Right atrium auricular region (tissue), 2 donors: ENCODE measurements around the gene NRG2. TPM values are rescaled to one million over a fixed set of nuclear protein-coding genes. Genes with fewer than 3 reads are reported as not detected.

ENCODE experiments used
- DNase-seq: peaks from one replicate; pipeline ENCODE4 v3.0.0-alpha.2; 2019; ENCODE audit warnings: low spot score
- H3K27ac ChIP-seq, 2 donors: fragments of 200-600 bp; sonication (generic); 1 replicate in 1 of 2; 2 replicates in 1 of 2; pipeline ENCODE4 v1.5.1; 2016 to 2019
- H3K27me3 ChIP-seq, 2 donors: fragments of 200-600 bp; sonication (generic); one replicate each; pipeline versions ENCODE4 v1.5.1 to v1.6.0; 2017 to 2019
- H3K36me3 ChIP-seq: fragments of 200-600 bp; sonication (generic); one replicate; pipeline ENCODE4 v1.5.1; 2016
- H3K4me1 ChIP-seq, 2 donors: fragments of 200-600 bp; sonication (generic); one replicate each; pipeline versions ENCODE4 v1.5.1 to v1.6.0; 2017 to 2019
- H3K4me3 ChIP-seq, 2 donors: fragments of 200-600 bp; sonication (generic); 1 replicate in 1 of 2; 2 replicates in 1 of 2; pipeline ENCODE4 v1.5.1; 2017 to 2019; ENCODE audit warnings: mild to moderate bottlenecking in 1 of 2, moderate library complexity in 1 of 2
- H3K9me3 ChIP-seq, 2 donors: fragments of 200-600 bp; sonication (generic); one replicate each; pipeline ENCODE4 v1.5.1; 2019
- CTCF ChIP-seq, 2 donors: fragments of 200-600 bp; sonication (generic); IDR thresholded peaks; one replicate each; pipeline ENCODE4 v1.5.1; 2019; ENCODE audit warnings: antibody characterized with exemption in 2 of 2
- total RNA-seq, 2 donors: library from RNA; depleted of rRNA; stranded (reverse); fragments of >200 nt; gene quantifications; one replicate each; pipeline ENCODE4 v1.1.0, GENCODE V29; 2016

The NRG2 gene
- total RNA-seq, 2 donors from 2014 or later = 1.8 to 1.9 TPM

GRCh38 chr5:140023611-140024191 is 19.4 kb downstream of the NRG2 start:
- no peak overlapping the region for H3K4me3 ChIP-seq
- H3K36me3 ChIP-seq = no peaks in the 10 kb centered on the region
- TF ChIP-seq CTCF (IDR thresholded peaks at IDR 0.05) = no peak
- H3K27ac ChIP-seq = no peak overlapping the region
- no peaks in the 10 kb centered on the region for H3K27me3 ChIP-seq
- DNase-seq = no peak
- H3K9me3 ChIP-seq = no peaks in the 10 kb centered on the region
- peaks cover 0 to 19% of the 10 kb centered on the region in 2 donors for H3K4me1 ChIP-seq

- Histone ChIP-seq H3K36me3 (no peaks in the 10 kb centered on the region), H3K4me1 (peaks cover 0 to 31% of the 10 kb centered on the region in 2 donors), H3K9me3 (no peaks in the 10 kb centered on the region), H3K27ac (no peak overlapping the region), H3K4me3 (no peak overlapping the region), H3K27me3 (no peaks in the 10 kb centered on the region)
- TF ChIP-seq CTCF (IDR thresholded peaks at IDR 0.05) = no peak
- DNase-seq = no peak
These were observed 22.4 kb downstream of the NRG2 start for GRCh38 chr5:140020601-140021177.

GRCh38 chr5:140018920-140019644 is 24.0 kb downstream of the NRG2 start:
- Histone ChIP-seq H3K9me3 (no peaks in the 10 kb centered on the region), H3K4me1 (peaks cover 0 to 31% of the 10 kb centered on the region in 2 donors), H3K4me3 (no peak overlapping the region), H3K27me3 (no peaks in the 10 kb centered on the region), H3K27ac (peak overlapping the region; percentile 60 to 62), H3K36me3 (no peaks in the 10 kb centered on the region)
- DNase-seq = no peak
- no peak for TF ChIP-seq CTCF (IDR thresholded peaks at IDR 0.05)

GRCh38 chr5:140018517-140018916 is 24.6 kb downstream of the NRG2 start:
- no peak for DNase-seq
- no peak for TF ChIP-seq CTCF (IDR thresholded peaks at IDR 0.05)
- Histone ChIP-seq H3K4me1 (peaks cover 0 to 31% of the 10 kb centered on the region in 2 donors), H3K27me3 (no peaks in the 10 kb centered on the region), H3K4me3 (no peak overlapping the region), H3K9me3 (no peaks in the 10 kb centered on the region), H3K27ac (peak overlapping the region; percentile 60 to 62), H3K36me3 (no peaks in the 10 kb centered on the region)

GRCh38 chr5:140018096-140018481 is 25.0 kb downstream of the NRG2 start:
- Histone ChIP-seq H3K9me3 (no peaks in the 10 kb centered on the region), H3K27me3 (no peaks in the 10 kb centered on the region), H3K4me3 (no peak overlapping the region), H3K4me1 (peaks cover 0 to 31% of the 10 kb centered on the region in 2 donors), H3K36me3 (no peaks in the 10 kb centered on the region), H3K27ac (peak overlapping the region; percentile 60 to 62)
- no peak for DNase-seq
- no peak for TF ChIP-seq CTCF (IDR thresholded peaks at IDR 0.05)
